Gastroesophageal sphincter (tissue), 3 donors: ENCODE measurements around the gene CCDC160.

Source experiments
- CTCF ChIP-seq, 4 experiments: fragments of 200-600 bp in 2 of 4; fragments of 450-650 bp in 2 of 4; sonication (generic) in 1 of 4; IDR thresholded peaks; one replicate each; pipeline ENCODE4 v1.5.1; 2017 to 2019; ENCODE audit warnings: antibody characterized with exemption in 4 of 4, mild to moderate bottlenecking in 2 of 4, moderate library complexity in 2 of 4
- EP300 ChIP-seq: sonication (generic); formaldehyde crosslinking; IDR thresholded peaks from one replicate; pipeline ENCODE4 v1.6.1; 2017; ENCODE audit warnings: antibody characterized with exemption, mild to moderate bottlenecking
- POLR2A ChIP-seq, 2 donors: fragments of 450-650 bp; IDR thresholded peaks; one replicate each; pipeline ENCODE4 v1.6.1; 2017; ENCODE audit warnings: antibody characterized with exemption in 2 of 2, mild to moderate bottlenecking in 2 of 2, moderate library complexity in 1 of 2
- POLR2AphosphoS5 ChIP-seq: sonication (generic); formaldehyde crosslinking; IDR thresholded peaks from one replicate; pipeline ENCODE4 v1.6.1; 2017; ENCODE audit warnings: antibody characterized with exemption

GRCh38 chrX:134255555-134255954 is 18.6 kb downstream of the CCDC160 start:
- TF ChIP-seq POLR2A (IDR thresholded peaks at IDR 0.05), result no peak
- no peak for TF ChIP-seq CTCF (IDR thresholded peaks at IDR 0.05)
- no peak for TF ChIP-seq EP300
- no peak for TF ChIP-seq POLR2AphosphoS5
